Vagina (tissue), 2 donors: ENCODE measurements around the gene SUPT3H.

Experiments used
- POLR2AphosphoS5 ChIP-seq, 2 donors: sonication (generic); formaldehyde crosslinking; IDR thresholded peaks; one replicate each; pipeline ENCODE4 v1.9.0; 2017; ENCODE audit warnings: antibody characterized with exemption in 2 of 2, mild to moderate bottlenecking in 2 of 2, low read depth in 1 of 2; ENCODE audit not compliant: insufficient read depth in 1 of 2
- TF ChIP-seq, protein P1 (sequence below), 3 experiments: fragments of 450-650 bp in 2 of 3; fragments of 200-600 bp in 1 of 3; sonication (generic) in 1 of 3; IDR thresholded peaks; one replicate each; pipeline ENCODE4 v1.5.1; 2017 to 2019; ENCODE audit warnings: antibody characterized with exemption in 3 of 3, mild to moderate bottlenecking in 2 of 3, moderate library complexity in 2 of 3

DNA sequence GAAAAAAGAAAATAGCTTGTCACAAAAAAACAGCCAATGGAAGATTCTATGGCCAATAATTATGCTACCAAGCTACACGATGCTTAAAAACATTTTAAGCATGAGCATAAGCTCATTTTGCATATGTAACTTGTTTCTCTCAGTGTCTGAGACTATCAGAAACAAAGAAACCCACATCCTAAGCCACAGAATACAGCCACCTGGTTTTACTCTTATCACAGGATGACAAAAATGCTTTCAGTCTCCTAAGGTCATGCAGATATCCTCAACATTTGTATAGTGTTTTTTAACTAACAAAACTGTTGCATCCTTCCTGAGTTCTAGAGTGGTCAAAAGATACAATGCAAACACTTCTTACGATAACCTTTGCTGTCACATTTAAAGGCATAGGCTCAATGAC is 221.7 kb downstream of the SUPT3H start:
- TF ChIP-seq POLR2AphosphoS5 (IDR thresholded peaks at IDR 0.05; ENCODE audit: insufficient read depth in 1 of 2, low read depth in 1 of 2), result no peak
- TF ChIP-seq, protein P1, sequence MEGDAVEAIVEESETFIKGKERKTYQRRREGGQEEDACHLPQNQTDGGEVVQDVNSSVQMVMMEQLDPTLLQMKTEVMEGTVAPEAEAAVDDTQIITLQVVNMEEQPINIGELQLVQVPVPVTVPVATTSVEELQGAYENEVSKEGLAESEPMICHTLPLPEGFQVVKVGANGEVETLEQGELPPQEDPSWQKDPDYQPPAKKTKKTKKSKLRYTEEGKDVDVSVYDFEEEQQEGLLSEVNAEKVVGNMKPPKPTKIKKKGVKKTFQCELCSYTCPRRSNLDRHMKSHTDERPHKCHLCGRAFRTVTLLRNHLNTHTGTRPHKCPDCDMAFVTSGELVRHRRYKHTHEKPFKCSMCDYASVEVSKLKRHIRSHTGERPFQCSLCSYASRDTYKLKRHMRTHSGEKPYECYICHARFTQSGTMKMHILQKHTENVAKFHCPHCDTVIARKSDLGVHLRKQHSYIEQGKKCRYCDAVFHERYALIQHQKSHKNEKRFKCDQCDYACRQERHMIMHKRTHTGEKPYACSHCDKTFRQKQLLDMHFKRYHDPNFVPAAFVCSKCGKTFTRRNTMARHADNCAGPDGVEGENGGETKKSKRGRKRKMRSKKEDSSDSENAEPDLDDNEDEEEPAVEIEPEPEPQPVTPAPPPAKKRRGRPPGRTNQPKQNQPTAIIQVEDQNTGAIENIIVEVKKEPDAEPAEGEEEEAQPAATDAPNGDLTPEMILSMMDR (IDR thresholded peaks at IDR 0.05), result no peak
